HG02840 (cell line): ENCODE data around the gene GREM1.

ENCODE experiments used
- ATAC-seq: cut with Tn5 transposase; IDR thresholded peaks from one replicate; pipeline ENCODE4 v1.9.1; 2021; ENCODE audit warnings: mild to moderate bottlenecking, moderate library complexity, moderate number of reproducible peaks; ENCODE audit not compliant: unreplicated experiment, low FRiP score

The GREM1 gene

GRCh38 chr15:32717426-32718226 is at the start of gene GREM1:
Gene GREM1, plus strand, starts transcription at chr15:32718004. Its CDS starts 12,687 bp downstream, at chr15:32730691.
- ATAC-seq: no peak

GRCh38 chr15:32668942-32669341 is 48.9 kb upstream of the GREM1 start:
- no peak for ATAC-seq

- no peak for ATAC-seq
These were observed 47.8 kb upstream of the GREM1 start for GRCh38 chr15:32669896-32670611.

- no peak for ATAC-seq
These were observed 47.2 kb upstream of the GREM1 start for GRCh38 chr15:32670623-32671022.

GRCh38 chr15:32671339-32672325 is 46.2 kb upstream of the GREM1 start:
- no peak for ATAC-seq

- no peak for ATAC-seq
These were observed 43.1 kb upstream of the GREM1 start for GRCh38 chr15:32674681-32675080.

- ATAC-seq: no peak
These were observed 42.3 kb upstream of the GREM1 start for GRCh38 chr15:32675466-32675865.

- no peak for ATAC-seq
These were observed 41.6 kb upstream of the GREM1 start for GRCh38 chr15:32676169-32676568.

- no peak for ATAC-seq
These were observed 40.5 kb upstream of the GREM1 start for GRCh38 chr15:32677238-32677750.

- no peak for ATAC-seq
These were observed 38.5 kb upstream of the GREM1 start for GRCh38 chr15:32679298-32679690.

GRCh38 chr15:32682569-32682968 is 35.2 kb upstream of the GREM1 start:
- ATAC-seq: no peak

GRCh38 chr15:32682977-32683630 is 34.7 kb upstream of the GREM1 start:
- ATAC-seq: no peak

GRCh38 chr15:32683906-32684584 is 33.8 kb upstream of the GREM1 start:
- ATAC-seq: no peak

- no peak for ATAC-seq
These were observed 32.2 kb upstream of the GREM1 start for GRCh38 chr15:32685576-32685975.

GRCh38 chr15:32687556-32687955 is 30.2 kb upstream of the GREM1 start:
- ATAC-seq: no peak

- ATAC-seq: no peak
These were observed 29.6 kb upstream of the GREM1 start for GRCh38 chr15:32688151-32688639.

- no peak for ATAC-seq
These were observed 26.7 kb upstream of the GREM1 start for GRCh38 chr15:32690941-32691688.

GRCh38 chr15:32691689-32692038 is 26.1 kb upstream of the GREM1 start:
- no peak for ATAC-seq

- no peak for ATAC-seq
These were observed 25.5 kb upstream of the GREM1 start for GRCh38 chr15:32692286-32692685.
